GM18909 (cell line): ENCODE measurements around the gene ZPR1.

Experiments used
- ATAC-seq: cut with Tn5 transposase; IDR thresholded peaks from one replicate; pipeline ENCODE4 v1.9.1; 2021; ENCODE audit warnings: mild to moderate bottlenecking; ENCODE audit not compliant: unreplicated experiment, poor library complexity

ZPR1 gene

GRCh38 chr11:116727990-116728389 is 59.8 kb downstream of the ZPR1 start:
- no peak for ATAC-seq

GRCh38 chr11:116725434-116726221 is 62.2 kb downstream of the ZPR1 start:
- no peak for ATAC-seq

GRCh38 chr11:116724813-116725212 is 63.0 kb downstream of the ZPR1 start:
- ATAC-seq, result no peak
